GM21723 (cell line): ENCODE data around the gene ATP6V0E2.

Source experiments
- ATAC-seq: cut with Tn5 transposase; IDR thresholded peaks from one replicate; pipeline ENCODE4 v1.9.1; 2021; ENCODE audit warnings: mild to moderate bottlenecking, moderate library complexity; ENCODE audit not compliant: unreplicated experiment

The ATP6V0E2 gene

GRCh38 chr7:149861728-149862045 is 12.1 kb upstream of the ATP6V0E2 start:
- no peak for ATAC-seq

GRCh38 chr7:149862156-149862555 is 11.6 kb upstream of the ATP6V0E2 start:
- no peak for ATAC-seq

- no peak for ATAC-seq
Measured at GRCh38 chr7:149863500-149863899, 10.3 kb upstream of the ATP6V0E2 start.

GRCh38 chr7:149864023-149864422 is 9.7 kb upstream of the ATP6V0E2 start:
- no peak for ATAC-seq

- ATAC-seq: no peak
Measured at GRCh38 chr7:149864751-149865150, 9.0 kb upstream of the ATP6V0E2 start.

GRCh38 chr7:149865437-149865836 is 8.3 kb upstream of the ATP6V0E2 start:
- ATAC-seq: no peak

- ATAC-seq: no peak
Measured at GRCh38 chr7:149866139-149866778, 7.5 kb upstream of the ATP6V0E2 start.

GRCh38 chr7:149866779-149867447 is 6.9 kb upstream of the ATP6V0E2 start:
- no peak for ATAC-seq

GRCh38 chr7:149867762-149868622 is 5.8 kb upstream of the ATP6V0E2 start:
- no peak for ATAC-seq

GRCh38 chr7:149868623-149869290 is 5.0 kb upstream of the ATP6V0E2 start:
- ATAC-seq: no peak

- no peak for ATAC-seq
Measured at GRCh38 chr7:149869291-149869650, 4.5 kb upstream of the ATP6V0E2 start.

- no peak for ATAC-seq
Measured at GRCh38 chr7:149869867-149870266, 3.9 kb upstream of the ATP6V0E2 start.

GRCh38 chr7:149870274-149870673 is 3.5 kb upstream of the ATP6V0E2 start:
- no peak for ATAC-seq

- no peak for ATAC-seq
Measured at GRCh38 chr7:149870701-149871483, 2.9 kb upstream of the ATP6V0E2 start.

GRCh38 chr7:149871576-149871975 is 2.2 kb upstream of the ATP6V0E2 start:
- ATAC-seq: no peak

- ATAC-seq: no peak
Measured at GRCh38 chr7:149872419-149873073, 1.2 kb upstream of the ATP6V0E2 start.

GRCh38 chr7:149873970-149874643 is 338 bp downstream of the ATP6V0E2 start:
- ATAC-seq: peak; percentile 27

GRCh38 chr7:149874644-149875028 is 867 bp downstream of the ATP6V0E2 start:
- no peak for ATAC-seq

GRCh38 chr7:149875396-149875795 is 1.6 kb downstream of the ATP6V0E2 start:
- no peak for ATAC-seq
